ENCODE data around the gene REPIN1.

Gene REPIN1

GRCh38 chr7:150398108-150398964 is 29.7 kb downstream of the REPIN1 start:
- no peak for DNase-seq

- no peak for DNase-seq
Measured at GRCh38 chr7:150398965-150399320, 30.3 kb downstream of the REPIN1 start.

GRCh38 chr7:150399421-150400007 is 30.9 kb downstream of the REPIN1 start:
- DNase-seq, result no peak

- DNase-seq, result no peak
Measured at GRCh38 chr7:150400008-150400787, 31.6 kb downstream of the REPIN1 start.

GRCh38 chr7:150400788-150401423 is 32.3 kb downstream of the REPIN1 start:
- no peak for DNase-seq

GRCh38 chr7:150401424-150401790 is 32.8 kb downstream of the REPIN1 start:
- no peak for DNase-seq

- no peak for DNase-seq
Measured at GRCh38 chr7:150401861-150402631, 33.4 kb downstream of the REPIN1 start.

GRCh38 chr7:150402671-150403321 is 34.2 kb downstream of the REPIN1 start:
- no peak for DNase-seq

- no peak for DNase-seq
Measured at GRCh38 chr7:150403376-150404171, 35.0 kb downstream of the REPIN1 start.

GRCh38 chr7:150404172-150404804 is 35.7 kb downstream of the REPIN1 start:
- no peak for DNase-seq

- DNase-seq, result peak in 1 of 2 experiments; percentile 28
Measured at GRCh38 chr7:150404805-150405583, 36.4 kb downstream of the REPIN1 start.

GRCh38 chr7:150405584-150406311 is 37.1 kb downstream of the REPIN1 start:
- DNase-seq, result no peak

- no peak for DNase-seq
Measured at GRCh38 chr7:150406312-150406566, 37.6 kb downstream of the REPIN1 start.

- DNase-seq, result no peak
Measured at GRCh38 chr7:150406567-150407421, 38.2 kb downstream of the REPIN1 start.

- DNase-seq, result no peak
Measured at GRCh38 chr7:150407588-150408392, 39.2 kb downstream of the REPIN1 start.

GRCh38 chr7:150408393-150409299 is 40.0 kb downstream of the REPIN1 start:
- DNase-seq, result no peak

Measured in cerebellar nuclear complex (tissue), 1 donor.